Measurements from ENCODE around the gene SPAG9. TPM values are rescaled to one million over a fixed set of nuclear protein-coding genes. Genes with fewer than 3 reads are reported as not detected.

Gene SPAG9
- total and polyA plus RNA-seq, 2 donors from 2014 or later = 15.4 to 93.3 TPM

DNA sequence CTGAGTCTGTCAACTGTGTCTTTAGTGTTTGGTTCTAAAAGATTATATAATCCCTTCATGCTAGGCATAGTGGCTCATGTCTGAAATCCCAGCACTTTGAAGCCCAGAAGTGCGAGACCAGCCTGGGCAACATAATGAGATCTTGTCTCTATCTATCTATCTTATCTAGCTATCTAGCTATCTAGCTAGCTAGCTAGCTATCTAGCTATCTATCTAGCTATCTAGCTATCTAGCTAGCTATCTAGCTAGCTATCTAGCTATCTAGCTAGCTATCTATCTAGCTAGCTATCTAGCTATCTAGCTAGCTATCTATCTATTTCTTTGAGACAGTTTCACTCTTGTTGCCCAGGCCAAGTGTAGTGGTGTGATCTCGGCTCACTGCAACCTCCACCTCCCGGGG, 43.8 kb downstream of the SPAG9 start:
- Histone ChIP-seq H3K9ac (ENCODE audit: low read length in 3 of 3) (no peak overlapping the region), H3K4me1 (ENCODE audit: control insufficient read depth in 2 of 3, insufficient read depth in 2 of 3, low read depth in 1 of 3, low read length in 3 of 3) (no peaks in the 10 kb centered on the region), H3K27me3 (ENCODE audit: control insufficient read depth, insufficient read depth, low read length) (no peaks in the 10 kb centered on the region), H3K4me3 (ENCODE audit: low read length in 3 of 3) (no peak overlapping the region), H3K27ac (ENCODE audit: low read depth in 2 of 2, low read length in 2 of 2) (no peak overlapping the region), H3K36me3 (ENCODE audit: control insufficient read depth in 2 of 3, insufficient read depth in 3 of 3, low read length in 3 of 3) (peaks cover 2 to 16% (median 7%) of the 10 kb centered on the region in 3 donors), H3K9me3 (ENCODE audit: control insufficient read depth in 2 of 3, insufficient read depth in 1 of 3, low read length in 3 of 3) (no peaks in the 10 kb centered on the region)
- no peak for DNase-seq
- intact Hi-C loops (cut with DNase I) = no loop called here
- FAIRE-seq = no peak
- TF ChIP-seq, protein P1, sequence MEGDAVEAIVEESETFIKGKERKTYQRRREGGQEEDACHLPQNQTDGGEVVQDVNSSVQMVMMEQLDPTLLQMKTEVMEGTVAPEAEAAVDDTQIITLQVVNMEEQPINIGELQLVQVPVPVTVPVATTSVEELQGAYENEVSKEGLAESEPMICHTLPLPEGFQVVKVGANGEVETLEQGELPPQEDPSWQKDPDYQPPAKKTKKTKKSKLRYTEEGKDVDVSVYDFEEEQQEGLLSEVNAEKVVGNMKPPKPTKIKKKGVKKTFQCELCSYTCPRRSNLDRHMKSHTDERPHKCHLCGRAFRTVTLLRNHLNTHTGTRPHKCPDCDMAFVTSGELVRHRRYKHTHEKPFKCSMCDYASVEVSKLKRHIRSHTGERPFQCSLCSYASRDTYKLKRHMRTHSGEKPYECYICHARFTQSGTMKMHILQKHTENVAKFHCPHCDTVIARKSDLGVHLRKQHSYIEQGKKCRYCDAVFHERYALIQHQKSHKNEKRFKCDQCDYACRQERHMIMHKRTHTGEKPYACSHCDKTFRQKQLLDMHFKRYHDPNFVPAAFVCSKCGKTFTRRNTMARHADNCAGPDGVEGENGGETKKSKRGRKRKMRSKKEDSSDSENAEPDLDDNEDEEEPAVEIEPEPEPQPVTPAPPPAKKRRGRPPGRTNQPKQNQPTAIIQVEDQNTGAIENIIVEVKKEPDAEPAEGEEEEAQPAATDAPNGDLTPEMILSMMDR (IDR thresholded peaks at IDR 0.05; ENCODE audit: borderline replicate concordance, extremely low read depth, insufficient read depth) = no peak

DNA sequence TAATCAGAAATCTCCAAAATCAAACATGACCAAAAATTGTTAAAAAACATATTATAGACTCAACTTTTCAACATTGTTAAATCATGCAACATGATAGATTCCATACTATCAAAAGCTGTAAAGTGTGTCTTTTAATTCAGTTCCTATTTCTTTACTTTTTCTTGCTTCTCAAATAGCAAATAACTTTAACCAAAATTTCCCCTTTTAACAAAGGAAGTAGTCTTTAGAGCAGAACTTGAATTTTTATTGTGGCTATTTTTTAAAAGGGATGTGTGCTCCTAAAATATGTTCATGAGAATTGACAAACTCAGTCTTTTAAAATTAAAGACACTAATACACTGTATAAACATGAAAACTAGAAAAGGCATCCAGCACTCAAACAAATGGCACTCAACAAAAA, 49.1 kb downstream of the SPAG9 start:
- Histone ChIP-seq H3K4me1 (ENCODE audit: control insufficient read depth in 2 of 3, insufficient read depth in 2 of 3, low read depth in 1 of 3, low read length in 3 of 3) (no peaks in the 10 kb centered on the region), H3K9ac (ENCODE audit: low read length in 3 of 3) (no peak overlapping the region), H3K9me3 (ENCODE audit: control insufficient read depth in 2 of 3, insufficient read depth in 1 of 3, low read length in 3 of 3) (no peaks in the 10 kb centered on the region), H3K36me3 (ENCODE audit: control insufficient read depth in 2 of 3, insufficient read depth in 3 of 3, low read length in 3 of 3) (no peaks in the 10 kb centered on the region), H3K27ac (ENCODE audit: low read depth in 2 of 2, low read length in 2 of 2) (no peak overlapping the region), H3K4me3 (ENCODE audit: low read length in 3 of 3) (no peak overlapping the region), H3K27me3 (ENCODE audit: control insufficient read depth, insufficient read depth, low read length) (no peaks in the 10 kb centered on the region)
- DNase-seq (no peak), FAIRE-seq (no peak)
- TF ChIP-seq, protein P1 (IDR thresholded peaks at IDR 0.05; ENCODE audit: borderline replicate concordance, extremely low read depth, insufficient read depth) = no peak
- intact Hi-C loops (cut with DNase I) = no loop called here

DNA sequence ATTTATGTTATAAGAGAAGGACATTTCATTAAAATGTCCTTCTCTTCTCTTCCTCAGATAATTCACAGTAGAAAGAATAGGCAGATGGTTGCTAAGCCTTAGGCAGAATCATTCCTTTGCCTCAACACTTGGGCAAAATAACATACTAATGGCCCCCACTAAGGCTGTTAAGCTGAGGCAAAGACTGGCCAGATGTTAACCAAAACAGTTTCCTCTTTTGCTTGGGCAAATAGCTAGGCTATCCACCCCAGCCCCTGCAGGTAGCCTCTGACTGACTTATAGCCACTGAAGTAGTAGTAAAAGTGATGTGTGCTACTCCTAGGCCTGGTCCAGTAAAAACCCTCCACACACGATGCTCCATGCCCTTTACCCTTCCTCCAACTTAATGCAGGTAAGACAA, 55.2 kb downstream of the SPAG9 start:
- TF ChIP-seq, protein P1 (IDR thresholded peaks at IDR 0.05; ENCODE audit: borderline replicate concordance, extremely low read depth, insufficient read depth) = no peak

DNA sequence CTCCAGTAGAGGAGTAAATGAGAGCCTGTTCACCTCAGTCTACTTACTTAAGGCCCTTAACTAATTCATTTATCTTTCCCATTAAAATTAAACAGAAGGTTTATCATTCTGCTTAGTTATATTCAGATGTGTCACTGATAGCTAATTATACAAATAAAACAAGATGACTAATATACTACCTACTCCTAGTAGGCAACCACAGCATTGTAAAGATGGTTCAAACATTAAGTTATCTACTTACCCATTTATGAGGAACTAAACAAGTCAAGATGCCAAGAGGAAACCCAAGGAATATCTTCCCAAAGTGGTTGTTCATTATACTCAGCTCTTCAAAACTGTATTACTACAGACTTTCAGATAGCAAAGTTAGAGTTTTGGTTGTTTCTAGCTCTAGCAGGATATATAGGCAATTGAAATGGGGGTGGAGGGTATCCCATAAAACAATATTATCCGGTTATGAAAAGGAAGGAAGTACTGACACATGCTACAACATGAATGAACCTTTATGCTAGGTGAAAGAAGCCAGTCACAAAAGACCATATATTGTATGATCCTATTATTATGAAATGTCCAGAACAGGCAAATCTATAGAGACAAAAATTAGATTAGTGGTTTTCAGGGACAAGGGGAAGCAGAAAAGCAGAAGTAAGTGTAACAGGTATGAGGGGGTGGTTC, 56.5 kb downstream of the SPAG9 start:
- Histone ChIP-seq H3K36me3 (ENCODE audit: control insufficient read depth in 2 of 3, insufficient read depth in 3 of 3, low read length in 3 of 3) (no peaks in the 10 kb centered on the region), H3K27ac (ENCODE audit: low read depth in 2 of 2, low read length in 2 of 2) (no peak overlapping the region), H3K9me3 (ENCODE audit: control insufficient read depth in 2 of 3, insufficient read depth in 1 of 3, low read length in 3 of 3) (no peaks in the 10 kb centered on the region), H3K4me1 (ENCODE audit: control insufficient read depth in 2 of 3, insufficient read depth in 2 of 3, low read depth in 1 of 3, low read length in 3 of 3) (no peaks in the 10 kb centered on the region), H3K9ac (ENCODE audit: low read length in 3 of 3) (no peak overlapping the region), H3K4me3 (ENCODE audit: low read length in 3 of 3) (no peak overlapping the region), H3K27me3 (ENCODE audit: control insufficient read depth, insufficient read depth, low read length) (no peaks in the 10 kb centered on the region)
- TF ChIP-seq, protein P1 (IDR thresholded peaks at IDR 0.05; ENCODE audit: borderline replicate concordance, extremely low read depth, insufficient read depth) = no peak
- FAIRE-seq (no peak), DNase-seq (no peak)
- intact Hi-C loops (cut with DNase I) = no loop called here

More for the DNA sequence above, 55.2 kb downstream of the SPAG9 start:
- Histone ChIP-seq H3K9me3 (ENCODE audit: control insufficient read depth in 2 of 3, insufficient read depth in 1 of 3, low read length in 3 of 3) (no peaks in the 10 kb centered on the region), H3K36me3 (ENCODE audit: control insufficient read depth in 2 of 3, insufficient read depth in 3 of 3, low read length in 3 of 3) (no peaks in the 10 kb centered on the region), H3K9ac (ENCODE audit: low read length in 3 of 3) (no peak overlapping the region), H3K4me3 (ENCODE audit: low read length in 3 of 3) (no peak overlapping the region), H3K4me1 (ENCODE audit: control insufficient read depth in 2 of 3, insufficient read depth in 2 of 3, low read depth in 1 of 3, low read length in 3 of 3) (no peaks in the 10 kb centered on the region), H3K27ac (ENCODE audit: low read depth in 2 of 2, low read length in 2 of 2) (no peak overlapping the region), H3K27me3 (ENCODE audit: control insufficient read depth, insufficient read depth, low read length) (no peaks in the 10 kb centered on the region)
- intact Hi-C loops (cut with DNase I) = no loop called here
- DNase-seq (no peak), FAIRE-seq (no peak)
